ENCODE measurements around the gene SLC16A7. TPM values are rescaled to one million over a fixed set of nuclear protein-coding genes. Genes with fewer than 3 reads are reported as not detected.

SLC16A7 gene
- total RNA-seq, 3 donors from 2014 or later (not counting 1 experiment from before 2014, with no cell fraction given): 42.4 to 46.9 (median 43.2) TPM

DNA sequence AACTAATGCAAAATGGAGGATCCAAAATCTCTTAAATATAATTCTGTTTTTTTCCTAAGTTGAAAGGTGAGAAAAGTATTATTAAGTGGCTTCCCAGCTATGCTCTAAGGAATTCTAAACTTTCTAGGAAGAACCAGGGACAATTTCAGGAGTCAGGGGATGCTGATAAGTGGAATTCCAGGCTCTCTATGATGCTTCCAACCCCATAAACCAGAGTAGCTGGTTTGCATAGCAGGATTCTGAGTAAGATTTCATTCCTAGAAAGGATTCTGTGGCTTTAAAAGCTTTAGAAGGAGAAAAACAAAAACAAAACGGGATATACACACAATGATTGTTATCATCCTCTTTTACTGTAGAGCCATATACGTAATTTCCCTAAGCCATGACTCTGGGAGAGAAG is 93.9 kb downstream of the SLC16A7 start:
- no peaks in the 10 kb centered on the region for H3K4me1 ChIP-seq (ENCODE audit: control insufficient read depth, insufficient read depth, low read length)
- no peak for ATAC-seq
- Mint-ChIP-seq H3K27ac (no peak overlapping the region), H3K36me3 (no peaks in the 10 kb centered on the region), H3K27me3 (ENCODE audit: low read depth in 2 of 2) (no peaks in the 10 kb centered on the region), H3K9me3 (peaks cover 2% of the 10 kb centered on the region in 2 donors), H3K4me3 (no peak overlapping the region), H3K4me1 (peaks cover 11 to 20% of the 10 kb centered on the region in 2 donors)
- H3K9me3 ChIP-seq (ENCODE audit: control insufficient read depth, insufficient read depth, low read length): no peaks in the 10 kb centered on the region
- H3K27me3 ChIP-seq (ENCODE audit: control insufficient read depth, insufficient read depth, low read length): no peaks in the 10 kb centered on the region
- TF ChIP-seq, protein P1, sequence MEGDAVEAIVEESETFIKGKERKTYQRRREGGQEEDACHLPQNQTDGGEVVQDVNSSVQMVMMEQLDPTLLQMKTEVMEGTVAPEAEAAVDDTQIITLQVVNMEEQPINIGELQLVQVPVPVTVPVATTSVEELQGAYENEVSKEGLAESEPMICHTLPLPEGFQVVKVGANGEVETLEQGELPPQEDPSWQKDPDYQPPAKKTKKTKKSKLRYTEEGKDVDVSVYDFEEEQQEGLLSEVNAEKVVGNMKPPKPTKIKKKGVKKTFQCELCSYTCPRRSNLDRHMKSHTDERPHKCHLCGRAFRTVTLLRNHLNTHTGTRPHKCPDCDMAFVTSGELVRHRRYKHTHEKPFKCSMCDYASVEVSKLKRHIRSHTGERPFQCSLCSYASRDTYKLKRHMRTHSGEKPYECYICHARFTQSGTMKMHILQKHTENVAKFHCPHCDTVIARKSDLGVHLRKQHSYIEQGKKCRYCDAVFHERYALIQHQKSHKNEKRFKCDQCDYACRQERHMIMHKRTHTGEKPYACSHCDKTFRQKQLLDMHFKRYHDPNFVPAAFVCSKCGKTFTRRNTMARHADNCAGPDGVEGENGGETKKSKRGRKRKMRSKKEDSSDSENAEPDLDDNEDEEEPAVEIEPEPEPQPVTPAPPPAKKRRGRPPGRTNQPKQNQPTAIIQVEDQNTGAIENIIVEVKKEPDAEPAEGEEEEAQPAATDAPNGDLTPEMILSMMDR (IDR thresholded peaks at IDR 0.05): no peak
- WGBS (ENCODE audit: insufficient coverage): 100% methylated on average over 1 of the region's 2 CpGs
- no peak overlapping the region for H3K27ac ChIP-seq (ENCODE audit: low read length)
- intact Hi-C loops (cut with micrococcal nuclease): no loop called here
- no peaks in the 10 kb centered on the region for H3K36me3 ChIP-seq (ENCODE audit: control insufficient read depth, insufficient read depth, low read length)
- DNase-seq: no peak
- H3K4me3 ChIP-seq (ENCODE audit: low read length): no peak overlapping the region

DNA sequence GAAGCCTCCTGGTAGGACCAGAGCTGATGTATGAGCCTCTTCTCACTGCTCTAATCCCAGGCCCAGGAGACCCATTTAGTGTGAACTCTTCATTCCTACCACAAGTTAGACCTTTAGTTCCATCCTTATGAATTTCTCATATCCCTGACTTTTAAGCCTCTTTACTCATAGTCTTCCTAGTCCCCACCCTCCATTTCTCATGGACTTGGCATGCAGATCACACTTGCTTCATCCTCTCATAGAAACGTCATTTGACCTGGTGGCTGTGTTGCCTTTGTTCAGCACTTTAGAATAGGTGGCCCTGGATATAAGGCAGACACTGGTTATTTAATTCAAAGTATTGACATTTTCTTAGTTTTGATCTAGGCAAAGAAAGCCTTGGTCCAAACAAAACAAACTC is 99.5 kb downstream of the SLC16A7 start:
- no peaks in the 10 kb centered on the region for H3K9me3 ChIP-seq (ENCODE audit: control insufficient read depth, insufficient read depth, low read length)
- no peaks in the 10 kb centered on the region for H3K4me1 ChIP-seq (ENCODE audit: control insufficient read depth, insufficient read depth, low read length)
- DNase-seq (no peak), ATAC-seq (no peak)
- no peak overlapping the region for H3K4me3 ChIP-seq (ENCODE audit: low read length)
- Mint-ChIP-seq H3K36me3 (no peaks in the 10 kb centered on the region), H3K27me3 (ENCODE audit: low read depth in 2 of 2) (no peaks in the 10 kb centered on the region), H3K4me3 (no peak overlapping the region), H3K9me3 (peaks cover 2% of the 10 kb centered on the region in 2 donors), H3K27ac (no peak overlapping the region), H3K4me1 (peaks cover 10 to 14% of the 10 kb centered on the region in 2 donors)
- no peaks in the 10 kb centered on the region for H3K27me3 ChIP-seq (ENCODE audit: control insufficient read depth, insufficient read depth, low read length)
- no peaks in the 10 kb centered on the region for H3K36me3 ChIP-seq (ENCODE audit: control insufficient read depth, insufficient read depth, low read length)
- H3K27ac ChIP-seq (ENCODE audit: low read length): no peak overlapping the region
- TF ChIP-seq, protein P1 (IDR thresholded peaks at IDR 0.05): no peak
- intact Hi-C loops (cut with micrococcal nuclease): no loop called here
- WGBS (ENCODE audit: insufficient coverage): 85% methylated on average over 1 of the region's 1 CpG

DNA sequence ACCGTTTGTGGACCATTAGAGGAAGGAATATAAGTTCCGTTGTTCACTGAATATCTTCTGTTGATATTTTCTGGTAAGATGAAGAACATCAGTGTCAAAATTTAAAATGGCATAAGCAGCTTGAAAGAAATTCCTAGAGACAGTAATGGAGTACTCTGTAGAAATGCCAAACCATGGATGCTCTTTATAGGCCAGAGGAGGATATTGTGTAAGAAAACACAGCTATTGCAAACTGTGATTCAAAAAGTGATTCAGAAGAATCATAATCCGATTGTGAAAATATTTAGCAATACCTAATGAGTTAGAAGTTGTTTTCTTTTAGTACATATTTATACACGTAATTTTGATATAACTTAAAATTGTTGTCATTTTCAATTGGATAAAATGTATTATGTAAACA is 102.8 kb downstream of the SLC16A7 start:
- TF ChIP-seq, protein P1 (IDR thresholded peaks at IDR 0.05): no peak
- WGBS (ENCODE audit: insufficient coverage): 100% methylated on average over 3 of the region's 4 CpGs
- H3K27me3 Mint-ChIP-seq (ENCODE audit: low read depth in 2 of 2): no peaks in the 10 kb centered on the region
- Histone ChIP-seq H3K4me3 (ENCODE audit: low read length) (no peak overlapping the region), H3K36me3 (ENCODE audit: control insufficient read depth, insufficient read depth, low read length) (no peaks in the 10 kb centered on the region), H3K27me3 (ENCODE audit: control insufficient read depth, insufficient read depth, low read length) (no peaks in the 10 kb centered on the region), H3K27ac (ENCODE audit: low read length) (no peak overlapping the region), H3K4me1 (ENCODE audit: control insufficient read depth, insufficient read depth, low read length) (no peaks in the 10 kb centered on the region), H3K9me3 (ENCODE audit: control insufficient read depth, insufficient read depth, low read length) (no peaks in the 10 kb centered on the region)
- H3K4me3 Mint-ChIP-seq: no peak overlapping the region
- no peak for ATAC-seq
- peaks cover 6 to 9% of the 10 kb centered on the region in 2 donors for H3K4me1 Mint-ChIP-seq
- no peaks in the 10 kb centered on the region for H3K36me3 Mint-ChIP-seq
- no peak for DNase-seq
- H3K27ac Mint-ChIP-seq: no peak overlapping the region
- no peaks in the 10 kb centered on the region for H3K9me3 Mint-ChIP-seq
- intact Hi-C loops (cut with micrococcal nuclease): no loop called here

DNA sequence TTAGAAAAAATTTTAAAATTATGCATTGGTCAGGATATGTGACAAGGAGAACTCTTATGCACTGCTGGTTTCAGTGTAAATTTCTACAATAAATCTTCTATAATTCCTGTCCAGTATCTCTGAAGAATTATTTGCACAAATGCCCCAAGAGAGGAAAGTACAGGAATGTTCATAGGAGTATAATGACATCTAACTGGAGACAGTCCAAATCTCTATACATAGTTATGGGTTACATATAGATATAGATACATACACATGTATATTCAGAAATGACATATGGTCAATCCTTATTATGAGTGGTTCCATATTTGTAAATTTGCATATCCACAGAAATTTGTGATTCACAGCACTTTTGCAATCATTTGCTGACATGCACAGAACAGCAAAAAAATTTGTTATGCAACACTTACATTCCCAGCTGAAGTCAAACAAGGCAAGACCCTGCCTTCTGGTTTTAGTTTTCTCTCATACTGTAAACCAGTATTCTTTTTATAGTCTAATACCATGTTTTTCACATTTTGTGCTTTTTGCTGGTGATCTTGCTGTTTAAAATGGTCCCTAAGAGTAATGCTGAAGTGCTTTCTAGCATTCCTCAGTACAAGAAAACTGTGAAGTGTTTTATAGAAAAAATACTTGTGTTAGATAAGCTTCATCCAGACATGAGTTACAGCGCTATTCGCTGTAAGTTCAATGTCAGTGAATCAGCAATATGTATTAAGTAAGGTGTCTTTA is 103.8 kb downstream of the SLC16A7 start:
- Mint-ChIP-seq H3K4me1 (peaks cover 5% of the 10 kb centered on the region in 2 donors), H3K9me3 (no peaks in the 10 kb centered on the region), H3K36me3 (no peaks in the 10 kb centered on the region), H3K27me3 (ENCODE audit: low read depth in 2 of 2) (no peaks in the 10 kb centered on the region), H3K4me3 (no peak overlapping the region), H3K27ac (no peak overlapping the region)
- intact Hi-C loops (cut with micrococcal nuclease): no loop called here
- Histone ChIP-seq H3K9me3 (ENCODE audit: control insufficient read depth, insufficient read depth, low read length) (no peaks in the 10 kb centered on the region), H3K36me3 (ENCODE audit: control insufficient read depth, insufficient read depth, low read length) (no peaks in the 10 kb centered on the region), H3K4me3 (ENCODE audit: low read length) (no peak overlapping the region), H3K27ac (ENCODE audit: low read length) (no peak overlapping the region), H3K4me1 (ENCODE audit: control insufficient read depth, insufficient read depth, low read length) (no peaks in the 10 kb centered on the region), H3K27me3 (ENCODE audit: control insufficient read depth, insufficient read depth, low read length) (no peaks in the 10 kb centered on the region)
- TF ChIP-seq, protein P1 (IDR thresholded peaks at IDR 0.05): no peak
- ATAC-seq (no peak), DNase-seq (no peak)
- 94% methylated on average over 2 of the region's 2 CpGs for whole genome bisulfite sequencing (ENCODE audit: insufficient coverage)

Measured in natural killer cell (primary cell).